ENCODE results near the gene NRF1.
"Not testable (repeated sequence)": the region's sequence is repeated elsewhere in the genome, so short reads cannot be mapped to it uniquely, and the experiment has no call there.

Gene NRF1

DNA sequence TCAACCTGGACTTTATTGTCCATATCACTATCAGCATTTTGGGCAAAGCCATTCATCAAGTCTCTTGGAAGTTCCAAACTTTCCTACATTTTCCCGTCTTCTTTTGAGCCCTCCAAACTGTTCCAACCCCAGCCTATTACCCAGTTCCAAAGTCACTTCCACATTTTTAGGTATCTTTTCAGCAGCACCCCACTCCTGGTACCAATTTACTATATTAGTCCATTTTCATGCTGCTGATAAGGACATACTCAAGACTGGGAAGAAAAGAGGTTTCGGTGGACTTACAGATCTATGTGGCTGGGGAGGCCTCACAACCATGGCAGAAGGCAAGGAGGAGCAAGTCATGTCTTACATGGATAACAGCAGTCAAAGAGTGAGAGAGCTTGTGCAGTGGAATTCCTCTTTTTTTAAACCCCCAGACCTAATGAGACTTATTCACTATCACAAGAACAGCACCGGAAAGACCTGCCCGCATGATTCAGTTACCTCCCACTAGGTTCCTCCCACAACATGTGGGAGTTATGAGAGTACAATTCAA lies 50.2 kb downstream of the NRF1 start:
- ChIA-PET POLR2A (no interaction called here), CTCF (no interaction called here)
- TF ChIP-seq TARDBP (IDR thresholded peaks at IDR 0.05) (no peak), L3MBTL2 (conservative IDR thresholded peaks at IDR 0.05) (no peak), BHLHE40 (IDR thresholded peaks at IDR 0.05; ENCODE audit: borderline replicate concordance) (no peak), LEF1 (IDR thresholded peaks at IDR 0.05; ENCODE audit: borderline replicate concordance) (no peak), CTBP1 (IDR thresholded peaks at IDR 0.05; ENCODE audit: borderline replicate concordance) (no peak), ARNT (IDR thresholded peaks at IDR 0.05) (no peak), ELF4 (IDR thresholded peaks at IDR 0.05) (no peak)
- TF ChIP-seq, protein P1, sequence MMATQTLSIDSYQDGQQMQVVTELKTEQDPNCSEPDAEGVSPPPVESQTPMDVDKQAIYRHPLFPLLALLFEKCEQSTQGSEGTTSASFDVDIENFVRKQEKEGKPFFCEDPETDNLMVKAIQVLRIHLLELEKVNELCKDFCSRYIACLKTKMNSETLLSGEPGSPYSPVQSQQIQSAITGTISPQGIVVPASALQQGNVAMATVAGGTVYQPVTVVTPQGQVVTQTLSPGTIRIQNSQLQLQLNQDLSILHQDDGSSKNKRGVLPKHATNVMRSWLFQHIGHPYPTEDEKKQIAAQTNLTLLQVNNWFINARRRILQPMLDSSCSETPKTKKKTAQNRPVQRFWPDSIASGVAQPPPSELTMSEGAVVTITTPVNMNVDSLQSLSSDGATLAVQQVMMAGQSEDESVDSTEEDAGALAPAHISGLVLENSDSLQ (IDR thresholded peaks at IDR 0.05), result no peak
- no peak for DNase-seq (ENCODE audit: extremely low spot score)

DNA sequence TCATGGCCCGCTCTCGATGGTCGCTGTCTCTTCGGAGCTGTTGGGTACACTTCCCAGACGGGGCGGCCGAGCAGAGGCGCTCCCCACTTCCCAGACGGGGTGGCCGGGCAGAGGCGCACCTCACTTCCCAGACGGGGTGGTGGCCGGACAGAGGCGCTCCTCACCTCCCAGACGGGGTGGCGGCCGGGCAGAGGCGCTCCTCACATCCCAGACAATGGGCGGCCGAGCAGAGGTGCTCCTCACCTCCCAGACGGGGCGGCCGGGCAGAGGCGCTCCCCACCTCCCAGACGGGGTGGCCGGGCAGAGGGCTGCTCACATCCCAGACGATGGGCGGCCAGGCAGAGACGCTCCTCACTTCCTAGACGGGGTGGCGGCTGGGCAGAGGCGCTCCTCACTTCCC lies 51.7 kb downstream of the NRF1 start:
- DNase-seq (ENCODE audit: extremely low spot score); POLR2A ChIA-PET: not testable (repeated sequence)
- CTCF ChIA-PET, result interaction anchor here (2.8 kb wide), 1 partner anchor 162 kb away, joined by 15 read pairs; no protein-coding TSS in a partner anchor

DNA sequence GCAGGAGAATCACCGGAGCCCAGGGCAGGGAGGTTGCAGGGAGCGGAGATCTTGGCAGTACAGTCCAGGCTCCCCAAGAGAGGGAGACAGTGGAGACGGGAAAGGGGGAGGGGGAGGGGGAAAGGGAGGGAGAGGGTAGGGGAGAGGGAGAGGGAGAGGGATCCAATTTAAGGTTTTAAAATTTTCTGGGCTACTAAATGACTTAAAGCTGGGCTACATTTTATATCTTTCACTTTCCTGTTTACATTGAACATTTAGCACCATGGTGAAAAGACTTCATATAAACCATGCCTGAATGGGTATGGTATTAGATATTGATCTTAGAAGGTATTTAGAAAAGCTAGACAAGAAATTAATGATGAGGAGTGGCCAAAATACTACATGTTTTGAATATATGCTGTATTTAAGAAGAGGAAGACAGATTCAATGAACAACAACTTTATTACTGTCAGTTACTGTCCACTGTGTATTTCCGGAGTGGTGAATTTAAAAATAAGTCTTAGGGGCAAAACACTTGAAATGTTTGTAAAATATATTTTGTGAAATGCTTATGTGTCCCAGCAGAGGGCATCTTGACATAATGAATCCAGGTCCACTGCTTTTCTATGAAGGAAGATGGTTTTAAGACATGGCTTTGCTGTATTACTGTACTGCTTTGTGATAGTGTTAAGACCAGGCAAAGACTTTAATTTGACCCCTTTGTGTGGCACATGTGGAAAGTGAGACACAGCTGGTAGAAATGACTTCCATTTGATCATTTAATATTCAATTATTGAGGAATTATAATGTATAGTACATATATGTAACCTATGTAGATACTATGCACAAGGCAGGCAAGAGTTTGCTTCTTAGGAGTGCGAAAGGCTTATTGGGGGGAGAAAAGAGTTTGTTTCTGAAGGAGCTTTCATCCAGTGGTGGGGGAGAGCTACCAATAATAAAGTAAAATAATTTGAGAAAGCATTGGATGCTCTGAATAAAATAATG lies 52.8 kb downstream of the NRF1 start:
- ChIA-PET CTCF (interaction anchor here (0.5 to 2.8 kb wide), 5 partner anchors 50 to 511 kb away, joined by 3 to 15 read pairs (median 3); no protein-coding TSS in a partner anchor), POLR2A (no interaction called here)
- no peak for TF ChIP-seq TARDBP (IDR thresholded peaks at IDR 0.05)
- TF ChIP-seq BHLHE40 (IDR thresholded peaks at IDR 0.05; ENCODE audit: borderline replicate concordance), result no peak
- no peak for TF ChIP-seq ZNF384 (IDR thresholded peaks at IDR 0.05)
- TF ChIP-seq L3MBTL2 (conservative IDR thresholded peaks at IDR 0.05), result no peak
- TF ChIP-seq NFRKB (IDR thresholded peaks at IDR 0.05), result no peak
- no peak for TF ChIP-seq ELF4 (IDR thresholded peaks at IDR 0.05)
- DNase-seq (ENCODE audit: extremely low spot score), result peak; percentile 35

DNA sequence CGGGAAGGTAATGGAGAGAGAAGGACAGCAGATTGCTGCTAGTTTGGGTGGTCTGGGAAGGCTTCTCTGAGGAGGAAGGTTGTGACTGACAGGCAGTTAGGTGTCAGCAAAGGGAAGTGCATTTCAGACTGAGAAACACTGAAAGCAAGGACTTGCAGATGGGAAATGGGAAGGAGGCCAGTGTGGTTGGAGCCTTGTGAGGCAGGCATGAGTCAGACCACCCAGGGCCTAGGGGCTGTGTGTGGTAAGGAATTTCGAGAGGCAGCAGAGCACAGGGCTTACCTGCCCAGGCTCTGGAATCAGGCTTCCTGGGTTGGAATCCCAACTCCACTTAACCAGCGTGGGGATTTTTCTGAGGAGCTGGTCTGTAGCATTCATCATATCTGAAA lies 53.5 kb downstream of the NRF1 start:
- CTCF ChIA-PET, result interaction anchor here (0.5 to 2.8 kb wide), 5 partner anchors 49 to 510 kb away, joined by 3 to 15 read pairs (median 3); no protein-coding TSS in a partner anchor
- POLR2A ChIA-PET, result no interaction called here
- no peak for TF ChIP-seq LEF1 (IDR thresholded peaks at IDR 0.05; ENCODE audit: borderline replicate concordance)
- no peak for TF ChIP-seq SUZ12 (IDR thresholded peaks at IDR 0.05)
- TF ChIP-seq CTBP1 (IDR thresholded peaks at IDR 0.05; ENCODE audit: borderline replicate concordance), result no peak
- no peak for TF ChIP-seq ARNT (IDR thresholded peaks at IDR 0.05)
- no peak for TF ChIP-seq L3MBTL2 (conservative IDR thresholded peaks at IDR 0.05)
- TF ChIP-seq FOXM1 (IDR thresholded peaks at IDR 0.05; ENCODE audit: borderline replicate concordance), result no peak
- TF ChIP-seq HDGF (IDR thresholded peaks at IDR 0.05; ENCODE audit: borderline replicate concordance), result no peak
- no peak for TF ChIP-seq FOXK2 (IDR thresholded peaks at IDR 0.05)
- TF ChIP-seq ZNF384 (IDR thresholded peaks at IDR 0.05), result no peak
- TF ChIP-seq NFRKB (IDR thresholded peaks at IDR 0.05), result no peak
- no peak for TF ChIP-seq ELF4 (IDR thresholded peaks at IDR 0.05)
- TF ChIP-seq FOXA1 (IDR thresholded peaks at IDR 0.05), result no peak
- TF ChIP-seq, protein P1 (IDR thresholded peaks at IDR 0.05), result no peak
- no peak for TF ChIP-seq SP1 (IDR thresholded peaks at IDR 0.05)
- no peak for TF ChIP-seq TARDBP (IDR thresholded peaks at IDR 0.05)
- no peak for TF ChIP-seq BHLHE40 (IDR thresholded peaks at IDR 0.05; ENCODE audit: borderline replicate concordance)
- DNase-seq (ENCODE audit: extremely low spot score), result no peak

DNA sequence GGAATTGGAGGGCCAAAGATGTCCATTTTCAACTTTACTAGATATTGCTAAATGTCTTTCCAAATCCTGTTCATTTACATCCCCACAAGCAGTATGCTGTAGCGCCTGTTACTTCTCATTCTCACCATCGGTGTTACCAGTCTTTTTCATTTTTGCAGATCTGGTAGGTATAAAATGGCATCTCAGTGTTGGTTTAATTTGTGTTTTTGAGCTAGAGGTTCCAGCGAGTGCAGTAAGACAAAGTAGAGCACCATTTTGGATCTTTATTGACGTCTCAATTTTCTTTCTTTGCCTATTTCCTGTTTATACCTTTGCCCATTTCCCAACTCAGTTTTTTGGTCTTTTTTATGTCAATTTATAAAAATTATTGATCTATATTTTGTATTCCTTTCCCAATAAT lies 55.6 kb downstream of the NRF1 start:
- ChIA-PET CTCF (interaction anchor here (1.0 kb wide), 1 partner anchor 162 kb away, joined by 3 read pairs; no protein-coding TSS in a partner anchor), POLR2A (no interaction called here)
- no peak for DNase-seq (ENCODE audit: extremely low spot score)
- no peak for TF ChIP-seq ZNF384 (IDR thresholded peaks at IDR 0.05)
- TF ChIP-seq CTBP1 (IDR thresholded peaks at IDR 0.05; ENCODE audit: borderline replicate concordance), result no peak
- no peak for TF ChIP-seq SP1 (IDR thresholded peaks at IDR 0.05)
- TF ChIP-seq, protein P1 (IDR thresholded peaks at IDR 0.05), result no peak

DNA sequence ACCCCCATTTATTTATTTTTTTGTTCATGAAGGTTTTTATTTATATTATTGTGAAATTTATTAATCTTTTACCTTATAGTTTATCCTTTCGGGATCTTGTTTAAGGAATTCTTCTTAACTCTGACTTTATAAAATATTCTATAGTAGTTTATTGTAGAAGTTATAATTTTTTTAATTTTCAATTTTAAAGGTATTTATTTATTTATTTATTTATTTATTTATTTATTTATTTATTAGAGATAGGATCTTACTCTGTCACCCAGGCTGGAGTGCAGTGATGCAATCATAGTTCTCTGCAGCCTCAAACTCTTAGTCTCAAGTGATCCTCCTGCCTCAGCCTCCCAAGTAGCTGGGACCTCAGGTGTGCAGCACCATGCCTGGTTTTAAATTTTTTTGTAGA lies 56.0 kb downstream of the NRF1 start:
- CTCF ChIA-PET, result interaction anchor here (1.0 kb wide), 1 partner anchor 162 kb away, joined by 3 read pairs; no protein-coding TSS in a partner anchor
- POLR2A ChIA-PET, result no interaction called here
- no peak for DNase-seq (ENCODE audit: extremely low spot score)
- TF ChIP-seq FOXA1 (IDR thresholded peaks at IDR 0.05), result no peak
- no peak for TF ChIP-seq ELF4 (IDR thresholded peaks at IDR 0.05)
- no peak for TF ChIP-seq ARNT (IDR thresholded peaks at IDR 0.05)
- TF ChIP-seq, protein P1 (IDR thresholded peaks at IDR 0.05), result no peak

All from HEK293T (cell line).